ENCODE measurements around the gene PBX4.

The PBX4 gene

DNA sequence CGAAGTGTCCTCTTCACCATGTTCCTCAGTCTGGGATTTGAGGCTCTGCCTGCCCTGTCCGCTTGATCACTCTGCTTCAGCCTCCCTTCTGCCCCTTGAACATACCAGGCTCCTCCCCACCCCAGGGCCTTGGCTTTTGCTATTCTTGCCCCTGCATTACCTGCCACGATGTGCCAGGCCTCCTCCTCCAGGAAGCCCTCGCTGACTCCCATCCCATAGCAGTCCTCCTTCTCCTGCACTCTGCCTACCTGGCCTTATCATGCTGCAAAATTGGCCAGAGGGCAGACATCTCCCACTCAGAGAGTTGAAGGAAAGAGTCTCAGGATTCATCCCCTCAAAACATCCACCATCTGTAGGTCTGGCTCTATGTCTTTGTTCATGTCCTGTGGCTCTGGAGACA, 87.6 kb downstream of the PBX4 start:
- Mint-ChIP-seq H3K9me3 (no peaks in the 10 kb centered on the region), H3K27ac (no peak overlapping the region)

DNA sequence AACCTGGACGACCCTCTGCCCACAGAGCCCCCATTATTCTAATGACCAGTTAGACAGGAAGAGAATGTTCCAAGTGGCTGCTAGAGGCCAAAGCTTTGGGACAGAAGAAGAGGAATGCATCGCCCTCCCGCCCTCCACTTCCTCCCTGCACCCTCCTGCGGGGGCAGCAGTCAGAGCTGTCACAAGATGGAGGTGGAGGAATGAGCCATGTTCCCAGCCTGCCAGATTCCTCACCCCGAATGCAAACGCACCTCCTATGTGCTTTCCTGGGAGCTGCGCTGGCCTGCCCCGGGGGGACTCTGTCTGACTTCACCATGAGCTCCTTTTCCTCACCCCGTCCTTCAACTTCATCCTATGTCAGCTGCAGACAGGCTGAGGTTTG, 88.1 kb downstream of the PBX4 start:
- Mint-ChIP-seq H3K4me1 (peaks cover 10% of the 10 kb centered on the region), H3K27ac (no peak overlapping the region), H3K9me3 (no peaks in the 10 kb centered on the region), H3K36me3 (ENCODE audit: low read depth) (peaks cover 11% of the 10 kb centered on the region), H3K4me3 (no peak overlapping the region), H3K27me3 (no peaks in the 10 kb centered on the region)
- DNase-seq (no peak), ATAC-seq (no peak)

More for the DNA sequence above, 87.6 kb downstream of the PBX4 start:
- no peak for ATAC-seq
- DNase-seq: no peak
- H3K27me3 Mint-ChIP-seq: no peaks in the 10 kb centered on the region
- no peak overlapping the region for H3K4me3 Mint-ChIP-seq
- peaks cover 11% of the 10 kb centered on the region for H3K36me3 Mint-ChIP-seq (ENCODE audit: low read depth)
- peaks cover 10% of the 10 kb centered on the region for H3K4me1 Mint-ChIP-seq

DNA sequence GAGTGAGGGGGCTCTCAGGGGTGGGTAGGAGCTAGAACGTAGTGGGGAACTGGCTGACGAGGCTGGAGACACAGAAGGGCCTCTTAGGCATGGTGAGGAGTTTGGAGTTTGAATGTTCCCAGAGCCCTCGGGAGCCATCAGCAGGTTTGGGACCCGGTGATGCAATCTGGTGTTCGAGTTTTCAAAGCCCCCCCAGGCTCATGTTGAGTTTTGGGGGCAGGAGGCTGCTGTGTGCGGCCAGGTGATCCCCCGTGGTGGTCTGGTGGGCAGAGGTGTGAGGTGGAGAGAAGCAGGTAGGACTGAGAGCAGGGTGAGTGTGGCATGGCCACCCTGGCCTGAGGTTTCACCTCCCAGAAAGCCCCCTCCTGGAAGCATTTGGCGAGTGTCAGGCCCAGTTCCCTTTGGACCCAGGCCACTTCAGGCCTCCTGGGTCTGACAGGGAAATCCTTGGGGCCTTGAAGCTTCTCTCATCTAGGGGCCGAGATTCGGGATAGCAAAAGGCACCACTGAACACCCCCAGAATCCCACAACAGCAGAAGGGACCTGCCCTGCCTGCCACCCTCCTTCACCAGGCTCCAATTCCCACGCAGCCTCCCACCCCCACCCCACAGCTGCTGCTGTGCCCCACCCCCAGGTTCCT, 88.6 kb downstream of the PBX4 start:
- Mint-ChIP-seq H3K36me3 (ENCODE audit: low read depth) (peaks cover 11% of the 10 kb centered on the region), H3K9me3 (no peaks in the 10 kb centered on the region), H3K27me3 (no peaks in the 10 kb centered on the region), H3K27ac (no peak overlapping the region), H3K4me1 (peaks cover 10% of the 10 kb centered on the region), H3K4me3 (no peak overlapping the region)
- DNase-seq (no peak), ATAC-seq (no peak)

DNA sequence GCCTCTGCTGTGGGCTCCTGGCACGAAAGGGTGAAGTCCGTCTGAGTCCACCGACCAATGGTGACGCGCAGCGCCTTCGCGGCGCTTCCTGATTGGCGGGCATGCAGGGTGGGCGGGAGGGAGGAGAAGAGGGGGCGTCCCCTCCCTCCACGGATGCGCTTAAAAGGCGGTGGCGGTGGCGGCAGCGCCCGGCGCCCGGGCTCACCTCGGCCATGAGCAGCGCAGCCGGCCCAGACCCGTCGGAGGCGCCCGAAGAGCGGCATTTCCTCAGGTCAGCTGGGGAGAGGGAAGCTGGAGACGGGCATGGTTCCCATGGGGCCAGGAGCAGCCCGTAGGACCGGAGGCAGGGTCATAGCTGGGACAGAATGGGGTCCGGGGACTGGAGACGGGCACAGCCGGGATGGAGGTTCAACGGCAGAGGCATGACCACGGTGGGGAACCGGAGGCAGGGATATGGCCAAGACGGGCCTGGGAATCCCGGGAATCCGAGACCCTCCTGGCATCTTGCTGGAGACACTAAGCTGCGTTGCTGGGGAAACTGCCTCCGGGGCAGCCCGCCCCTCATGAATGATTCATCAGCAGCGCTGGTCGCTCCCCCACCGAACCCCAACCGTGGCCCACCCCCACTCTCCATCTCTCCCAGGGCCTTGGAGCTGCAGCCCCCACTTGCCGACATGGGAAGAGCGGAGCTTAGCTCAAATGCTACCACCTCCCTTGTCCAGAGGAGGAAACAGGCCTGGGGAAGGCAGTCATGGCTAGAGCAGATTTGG, 89.6 kb downstream of the PBX4 start, which contains the start of gene YJEFN3:
TSS of gene YJEFN3 (plus strand) at position 191 of the 770 bp plus-strand sequence. CDS start at position 213, 22 bp downstream.
- Mint-ChIP-seq H3K36me3 (ENCODE audit: low read depth) (peaks cover 7% of the 10 kb centered on the region), H3K27ac (no peak within 1 kb of the TSS), H3K9me3 (no peaks in the 10 kb centered on the region), H3K27me3 (no peaks in the 10 kb centered on the region), H3K4me1 (peaks cover 10% of the 10 kb centered on the region), H3K4me3 (no peak within 1 kb of the TSS)
- DNase-seq (no peak), ATAC-seq (no peak)

DNA sequence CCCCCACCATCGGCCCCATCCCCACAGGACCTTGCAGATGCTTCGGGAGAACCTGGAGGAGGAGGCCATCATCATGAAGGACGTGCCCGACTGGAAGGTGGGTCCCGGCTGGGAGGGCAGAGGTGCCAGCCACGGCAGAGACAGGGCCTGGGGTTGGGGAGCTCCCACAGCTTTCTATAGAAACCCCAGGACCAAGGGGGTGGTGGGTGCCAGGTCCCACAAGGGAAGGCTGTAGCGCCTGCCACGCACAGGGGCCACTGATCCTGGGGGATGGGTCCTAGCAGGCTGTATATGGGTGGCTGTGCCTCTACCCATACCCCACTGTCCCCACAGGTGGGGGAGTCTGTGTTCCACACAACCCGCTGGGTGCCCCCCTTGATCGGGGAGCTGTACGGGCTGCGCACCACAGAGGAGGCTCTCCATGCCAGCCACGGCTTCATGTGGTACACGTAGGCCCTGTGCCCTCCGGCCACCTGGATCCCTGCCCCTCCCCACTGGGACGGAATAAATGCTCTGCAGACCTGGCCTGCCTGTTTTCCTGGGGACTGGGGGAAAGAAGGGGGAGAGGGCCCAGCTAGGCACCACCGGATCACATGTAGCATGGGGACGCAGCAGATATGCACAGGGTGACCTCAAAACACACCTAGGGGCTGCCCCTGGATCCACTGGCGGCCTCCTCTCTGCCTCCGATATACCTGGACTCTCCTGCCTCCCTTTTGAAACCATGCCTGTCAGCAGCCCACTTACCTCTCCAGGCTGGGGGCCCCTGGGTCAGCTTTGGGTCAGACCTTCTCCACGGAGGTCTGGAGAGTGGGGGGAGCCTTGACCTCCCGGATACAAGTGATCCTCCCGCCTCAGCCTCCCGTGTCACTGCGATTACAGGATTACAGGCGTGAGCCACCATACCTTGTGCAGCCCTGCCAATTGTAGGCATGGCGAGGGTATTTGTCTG, 90.5 kb downstream of the PBX4 start:
- H3K9me3 Mint-ChIP-seq: no peaks in the 10 kb centered on the region
- H3K27me3 Mint-ChIP-seq: no peaks in the 10 kb centered on the region
- no peak overlapping the region for H3K4me3 Mint-ChIP-seq
- DNase-seq (no peak), ATAC-seq (no peak)
- peaks cover 12% of the 10 kb centered on the region for H3K4me1 Mint-ChIP-seq
- H3K36me3 Mint-ChIP-seq (ENCODE audit: low read depth): peaks cover 10% of the 10 kb centered on the region
- H3K27ac Mint-ChIP-seq: no peak overlapping the region

DNA sequence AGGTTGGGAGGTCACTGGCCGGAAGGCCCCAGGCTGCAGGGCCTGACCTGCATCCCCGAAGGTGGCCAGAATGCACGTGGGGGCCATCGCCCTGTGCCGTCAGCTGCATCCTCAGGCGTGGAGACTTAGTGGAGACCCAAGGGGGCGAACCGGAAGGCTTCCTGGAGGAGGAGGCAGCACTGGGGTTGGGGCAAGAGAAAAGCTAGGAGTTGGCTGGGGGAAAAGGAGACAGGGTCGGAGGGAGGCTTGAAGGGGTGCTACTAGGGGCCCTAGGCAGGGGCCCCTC, 91.2 kb downstream of the PBX4 start:
- H3K27ac Mint-ChIP-seq: no peak overlapping the region
- ATAC-seq (no peak), DNase-seq (no peak)
- no peaks in the 10 kb centered on the region for H3K9me3 Mint-ChIP-seq
- H3K4me1 Mint-ChIP-seq: peaks cover 14% of the 10 kb centered on the region
- H3K4me3 Mint-ChIP-seq: no peak overlapping the region
- H3K36me3 Mint-ChIP-seq (ENCODE audit: low read depth): peaks cover 13% of the 10 kb centered on the region
- no peaks in the 10 kb centered on the region for H3K27me3 Mint-ChIP-seq

DNA sequence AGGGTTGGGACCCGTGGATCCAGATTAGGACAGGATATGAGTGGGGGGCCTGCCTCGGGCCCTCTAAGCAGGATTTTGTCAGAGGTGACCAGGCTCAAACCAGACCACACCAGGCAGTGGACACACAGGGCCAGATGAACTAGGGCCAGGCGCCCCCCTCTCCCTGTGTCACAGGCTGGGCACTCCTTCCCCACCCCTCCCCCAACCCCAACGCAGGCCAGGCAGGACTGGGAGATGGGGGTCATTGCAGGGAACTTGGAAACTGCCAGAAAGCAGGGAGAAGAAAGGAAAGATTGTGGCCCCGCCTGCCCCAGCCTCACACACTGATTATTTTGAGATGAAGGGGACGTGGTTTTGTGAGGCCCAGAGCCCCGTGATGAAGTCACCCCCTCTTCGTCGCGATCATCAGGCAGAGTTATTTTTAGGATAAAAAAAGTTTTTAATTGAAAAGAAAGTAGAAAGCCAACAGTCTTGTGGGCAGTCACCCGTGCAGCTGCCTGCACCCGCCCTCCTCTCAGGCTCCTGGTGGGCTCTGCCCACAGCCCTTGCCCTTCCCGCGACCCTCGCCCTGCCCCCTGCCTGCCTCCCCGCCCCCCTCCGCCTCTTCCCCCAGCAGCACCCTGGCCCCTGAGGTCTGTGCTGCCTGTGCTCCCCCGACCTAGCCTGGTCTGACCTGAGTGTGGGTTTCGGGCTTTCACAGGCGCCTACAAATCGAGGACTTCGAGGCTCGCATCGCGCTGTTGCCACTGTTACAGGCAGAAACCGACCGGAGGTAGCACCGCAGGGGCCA, 91.7 kb downstream of the PBX4 start:
- no peaks in the 10 kb centered on the region for H3K9me3 Mint-ChIP-seq
- no peak overlapping the region for H3K4me3 Mint-ChIP-seq
- H3K36me3 Mint-ChIP-seq (ENCODE audit: low read depth): peaks cover 10% of the 10 kb centered on the region
- H3K27ac Mint-ChIP-seq: no peak overlapping the region
- no peaks in the 10 kb centered on the region for H3K27me3 Mint-ChIP-seq
- DNase-seq (no peak), ATAC-seq (no peak)
- peaks cover 11% of the 10 kb centered on the region for H3K4me1 Mint-ChIP-seq

DNA sequence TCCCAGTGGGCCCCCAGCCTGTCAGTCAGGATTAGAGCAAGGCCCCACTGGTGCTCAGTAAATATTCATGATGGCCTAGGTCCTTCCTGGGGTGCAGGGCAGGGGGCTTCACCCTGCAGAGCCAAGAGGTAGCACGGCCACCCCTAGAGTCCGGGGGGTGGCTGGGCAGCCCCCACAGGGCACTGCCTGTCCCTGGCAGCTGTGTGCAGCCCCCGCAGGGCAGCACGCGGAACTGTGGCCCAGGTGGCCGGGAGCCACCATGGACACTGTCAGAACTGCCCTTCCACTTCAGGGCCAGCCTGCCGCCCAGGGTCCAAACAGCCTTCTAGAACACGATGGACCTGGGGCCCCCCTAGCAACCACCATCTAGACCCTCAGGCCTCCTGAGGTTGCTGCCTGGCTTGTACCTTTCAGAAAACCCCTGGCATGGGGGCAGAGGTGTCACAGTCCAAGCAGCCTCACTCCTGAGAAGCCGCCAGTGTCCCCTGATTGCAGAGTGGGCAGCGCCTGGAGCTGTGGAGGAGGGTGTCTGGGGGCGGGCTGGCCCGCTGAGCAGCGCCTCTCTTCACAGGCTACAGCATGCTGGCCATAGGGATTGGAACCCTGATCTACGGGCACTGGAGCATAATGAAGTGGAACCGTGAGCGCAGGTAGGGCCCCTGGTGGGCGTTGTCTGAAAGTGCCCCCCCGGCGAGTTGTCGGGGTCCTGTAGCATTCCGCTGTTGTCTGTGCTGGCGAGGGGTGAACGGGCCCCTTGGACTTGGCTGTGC, 92.7 kb downstream of the PBX4 start:
- peak; percentile 5 for ATAC-seq
- H3K27ac Mint-ChIP-seq: no peak overlapping the region

DNA sequence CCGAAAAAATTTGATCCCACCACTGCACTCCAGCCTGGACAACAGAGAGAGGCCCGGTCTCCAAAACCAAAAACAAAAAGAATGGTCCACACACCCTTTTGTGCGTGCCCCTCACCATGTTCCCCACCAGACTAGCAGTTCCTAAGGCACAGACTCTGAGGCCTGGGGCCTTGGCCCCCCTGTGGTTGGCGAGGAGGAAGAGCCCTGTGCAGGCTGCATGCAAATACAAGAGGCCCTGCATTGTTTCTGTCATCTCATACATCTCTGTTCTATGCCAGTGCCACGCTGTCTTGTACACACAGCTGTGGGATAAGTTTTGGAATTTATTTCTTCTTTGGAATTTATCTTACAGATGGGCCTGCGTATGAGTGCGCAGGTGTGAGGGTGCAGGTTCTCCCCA, 94.4 kb downstream of the PBX4 start:
- Mint-ChIP-seq H3K27ac (no peak overlapping the region), H3K9me3 (no peaks in the 10 kb centered on the region), H3K4me1 (peaks cover 25% of the 10 kb centered on the region), H3K4me3 (no peak overlapping the region), H3K36me3 (ENCODE audit: low read depth) (peaks cover 25% of the 10 kb centered on the region), H3K27me3 (no peaks in the 10 kb centered on the region)
- DNase-seq (no peak), ATAC-seq (no peak)

More for the DNA sequence above, 92.7 kb downstream of the PBX4 start:
- H3K9me3 Mint-ChIP-seq: no peaks in the 10 kb centered on the region
- peaks cover 15% of the 10 kb centered on the region for H3K4me1 Mint-ChIP-seq
- peaks cover 14% of the 10 kb centered on the region for H3K36me3 Mint-ChIP-seq (ENCODE audit: low read depth)
- H3K4me3 Mint-ChIP-seq: no peak overlapping the region
- no peaks in the 10 kb centered on the region for H3K27me3 Mint-ChIP-seq
- no peak for DNase-seq

DNA sequence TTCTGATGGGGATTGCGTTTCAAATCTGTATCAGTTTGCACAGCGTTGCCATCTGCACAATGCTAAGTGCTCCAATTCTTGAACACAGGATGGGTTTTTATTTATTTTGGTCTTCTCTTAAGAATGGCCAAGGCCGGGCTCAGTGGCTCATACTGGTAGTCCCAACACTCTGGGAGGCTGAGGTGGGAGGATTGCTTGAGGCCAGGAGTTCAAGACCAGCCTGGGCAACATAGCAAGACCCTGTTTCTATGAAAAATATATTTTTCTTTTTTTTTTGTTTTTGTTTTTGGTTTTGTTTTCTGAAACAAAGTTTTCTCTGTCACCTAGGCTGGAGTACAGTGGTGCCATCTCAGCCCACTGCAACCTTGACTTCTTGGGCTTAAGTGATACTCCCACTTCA, 95.3 kb downstream of the PBX4 start:
- Mint-ChIP-seq H3K4me3 (no peak overlapping the region), H3K9me3 (no peaks in the 10 kb centered on the region), H3K27ac (no peak overlapping the region), H3K27me3 (no peaks in the 10 kb centered on the region), H3K36me3 (ENCODE audit: low read depth) (peaks cover 25% of the 10 kb centered on the region), H3K4me1 (peaks cover 28% of the 10 kb centered on the region)
- DNase-seq: no peak
- no peak for ATAC-seq

DNA sequence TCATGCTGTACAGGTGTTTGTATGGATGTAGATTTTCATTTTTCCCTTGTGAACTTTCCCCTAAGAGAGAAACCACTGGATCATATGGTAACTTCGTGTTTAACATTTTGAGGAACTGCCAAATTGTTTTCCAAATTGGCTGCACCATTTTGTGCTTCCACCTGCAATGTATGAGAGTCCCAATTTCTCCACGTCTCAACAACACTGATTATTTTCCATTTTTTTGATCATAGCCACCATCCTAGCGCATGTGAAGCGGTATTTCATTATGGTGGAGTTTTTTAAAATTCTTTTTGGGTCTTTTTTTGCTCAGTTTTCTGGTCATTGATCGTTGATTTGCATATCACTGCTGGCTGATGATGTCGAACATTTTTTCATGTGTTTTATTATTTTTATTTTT, 97.5 kb downstream of the PBX4 start:
- Mint-ChIP-seq H3K27me3 (no peaks in the 10 kb centered on the region), H3K36me3 (ENCODE audit: low read depth) (peaks cover 27% of the 10 kb centered on the region), H3K9me3 (no peaks in the 10 kb centered on the region), H3K4me3 (no peak overlapping the region), H3K4me1 (peaks cover 41% of the 10 kb centered on the region), H3K27ac (no peak overlapping the region)
- DNase-seq (no peak), ATAC-seq (no peak)

DNA sequence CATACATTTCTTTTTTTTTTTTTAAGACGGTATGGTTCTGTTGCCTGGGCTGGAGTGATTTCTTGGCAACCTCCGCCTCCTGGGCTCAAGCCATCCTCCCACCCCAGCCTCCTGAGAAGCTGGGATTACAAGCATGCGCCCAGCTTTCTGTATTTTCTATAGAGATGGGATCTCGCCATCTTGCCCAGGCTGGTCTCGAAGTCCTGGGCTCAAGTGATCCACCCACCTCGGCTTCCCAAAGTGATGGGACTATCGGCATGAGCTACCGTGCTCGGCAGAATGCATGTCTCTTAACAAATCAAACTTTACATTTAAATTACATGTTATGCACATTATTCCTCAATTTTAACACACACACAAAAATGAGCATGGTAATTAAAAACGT, 101.3 kb downstream of the PBX4 start:
- H3K27ac Mint-ChIP-seq: peak overlapping the region; percentile 92

DNA sequence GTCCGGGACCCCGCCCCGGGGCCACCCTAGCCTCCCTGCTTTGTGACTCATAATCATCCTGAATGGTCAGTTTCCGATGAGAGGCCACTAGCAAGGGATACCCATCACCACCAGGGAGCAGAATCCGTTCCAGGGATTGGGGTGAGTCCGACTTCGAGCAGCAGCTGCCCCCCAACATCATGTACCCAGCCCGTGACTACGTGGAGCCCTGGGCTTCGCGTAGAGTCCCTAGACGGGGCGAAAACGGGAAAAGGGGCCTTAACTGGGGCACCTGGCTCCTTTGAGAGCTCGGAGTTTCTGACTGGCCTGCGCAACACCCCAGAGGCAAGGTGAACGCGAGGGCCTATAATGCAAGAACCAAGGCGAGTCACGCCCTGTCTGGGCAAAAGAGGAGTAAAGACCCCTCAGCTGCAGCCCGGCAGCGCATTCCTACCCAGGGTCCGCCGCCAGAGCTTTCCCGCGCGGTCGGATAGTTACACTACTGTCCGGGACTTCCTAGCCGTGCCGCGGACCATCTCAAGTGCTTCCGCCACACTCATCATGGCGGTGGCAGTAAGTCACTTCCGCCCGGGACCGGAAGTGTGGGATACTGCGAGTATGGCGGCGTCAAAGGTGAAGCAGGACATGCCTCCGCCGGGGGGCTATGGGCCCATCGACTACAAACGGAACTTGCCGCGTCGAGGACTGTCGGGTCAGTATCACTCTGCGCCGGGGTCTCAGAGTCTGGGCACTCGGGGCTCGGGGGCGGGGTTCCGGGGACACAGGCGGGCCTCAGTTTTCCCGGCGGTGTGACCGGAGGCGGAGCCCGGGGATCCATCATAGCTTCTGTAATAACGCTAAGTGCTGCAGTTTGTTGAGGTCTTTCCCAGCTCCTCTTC, 102.6 kb downstream of the PBX4 start, which contains the start of gene NDUFA13:
TSS of gene NDUFA13 (plus strand) at position 584 of the 878 bp plus-strand sequence. CDS start at position 598, 14 bp downstream.
- Mint-ChIP-seq H3K27ac (peak within 1 kb of the TSS; percentile 92), H3K36me3 (ENCODE audit: low read depth) (peaks cover 20% of the 10 kb centered on the region), H3K4me1 (peaks cover 33% of the 10 kb centered on the region), H3K4me3 (peak within 1 kb of the TSS; percentile 92), H3K9me3 (no peaks in the 10 kb centered on the region), H3K27me3 (no peaks in the 10 kb centered on the region)
- DNase-seq (peak; percentile 95), ATAC-seq (peak; percentile 92)

More for the DNA sequence above, 101.3 kb downstream of the PBX4 start:
- ATAC-seq (no peak), DNase-seq (no peak)
- Mint-ChIP-seq H3K9me3 (no peaks in the 10 kb centered on the region), H3K36me3 (ENCODE audit: low read depth) (peaks cover 22% of the 10 kb centered on the region), H3K27me3 (no peaks in the 10 kb centered on the region), H3K4me1 (peaks cover 37% of the 10 kb centered on the region), H3K4me3 (peak overlapping the region; percentile 92)

All from activated naive CD8-positive, alpha-beta T cell treated with anti-CD3 and anti-CD28 coated beads, Interleukin-2, amount 50 U/mL, for 24 hours (primary cell).